BJ (cell line): Measurements from ENCODE around the gene RPS21. TPM values are rescaled to one million over a fixed set of nuclear protein-coding genes. Genes with fewer than 3 reads are reported as not detected.
A peak's percentile ranks its signal among the peaks of the same experiment; 100 is the strongest.

Experiments used
- CTCF ChIA-PET: fragments of 350-600 bp; formaldehyde crosslinking; extraction: SDS; loops from one replicate; lab custom pipeline; 2021; ENCODE audit warnings: antibody characterized with exemption, inconsistent platforms; lab: Yijun Ruan, JAX
- POLR2A ChIA-PET: fragments of 300-600 bp; sonication (Branson Sonifier 250); formaldehyde crosslinking; extraction: SDS; loops from one replicate; lab custom pipeline; 2021; ENCODE audit warnings: antibody characterized with exemption; lab: Charles Lee
- DNase-seq: peaks from one replicate; pipeline ENCODE4 v3.0.0-alpha.2; 2011; ENCODE audit warnings: low read depth
- H3K27me3 ChIP-seq: 2 replicates; pipeline ENCODE4 v1.6.0; 2011; ENCODE audit warnings: low read length; ENCODE audit not compliant: control insufficient read depth, insufficient read depth
- H3K36me3 ChIP-seq: 2 replicates; pipeline ENCODE4 v1.5.1; 2011; ENCODE audit warnings: low read length; ENCODE audit not compliant: control insufficient read depth, insufficient read depth
- H3K4me3 ChIP-seq: 2 replicates; pipeline ENCODE4 v1.5.1; 2011; ENCODE audit warnings: low read depth, mild to moderate bottlenecking, control low read depth, low read length
- polyA plus RNA-seq: library from polyadenylated mRNA; depleted of rRNA; stranded (reverse); fragments of >200 nt; gene quantifications from 2 replicates; pipeline ENCODE4 v1.2.3, GENCODE V29; 2011
- TF ChIP-seq, protein P1 (sequence below): IDR thresholded peaks from 2 replicates; pipeline ENCODE4 v1.5.1; 2011; ENCODE audit warnings: low read depth, mild to moderate bottlenecking, control low read depth, inconsistent platforms, low read length, moderate library complexity; ENCODE audit not compliant: insufficient read depth

The RPS21 gene
- polyA plus RNA-seq, 1 experiment = 3,818 TPM

DNA sequence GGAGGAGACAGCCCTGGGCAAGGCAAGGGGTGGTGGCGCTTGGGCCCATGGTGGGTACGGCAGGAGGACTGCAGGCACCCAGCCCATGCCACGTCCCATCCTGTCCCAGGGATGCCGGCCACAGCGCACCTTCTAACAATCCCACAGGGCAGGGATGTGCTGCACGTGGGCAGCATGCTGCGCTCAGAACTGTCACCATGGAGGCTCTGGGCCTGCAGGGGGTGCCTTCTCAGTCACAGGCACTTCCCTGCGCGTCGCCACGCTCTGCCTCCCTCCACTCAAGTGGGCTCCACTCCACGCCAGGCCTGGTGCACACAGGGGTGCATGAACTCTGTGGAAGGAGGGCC is 17.8 kb downstream of the RPS21 start:
- no peaks in the 10 kb centered on the region for H3K27me3 ChIP-seq
- ChIA-PET CTCF (interaction anchor here (1.0 to 1.4 kb wide), 2 partner anchors 15 to 103 kb away, joined by 4 read pairs; partner anchors contain the start of gene ADRM1), POLR2A (no interaction called here)
- TF ChIP-seq, protein P1, sequence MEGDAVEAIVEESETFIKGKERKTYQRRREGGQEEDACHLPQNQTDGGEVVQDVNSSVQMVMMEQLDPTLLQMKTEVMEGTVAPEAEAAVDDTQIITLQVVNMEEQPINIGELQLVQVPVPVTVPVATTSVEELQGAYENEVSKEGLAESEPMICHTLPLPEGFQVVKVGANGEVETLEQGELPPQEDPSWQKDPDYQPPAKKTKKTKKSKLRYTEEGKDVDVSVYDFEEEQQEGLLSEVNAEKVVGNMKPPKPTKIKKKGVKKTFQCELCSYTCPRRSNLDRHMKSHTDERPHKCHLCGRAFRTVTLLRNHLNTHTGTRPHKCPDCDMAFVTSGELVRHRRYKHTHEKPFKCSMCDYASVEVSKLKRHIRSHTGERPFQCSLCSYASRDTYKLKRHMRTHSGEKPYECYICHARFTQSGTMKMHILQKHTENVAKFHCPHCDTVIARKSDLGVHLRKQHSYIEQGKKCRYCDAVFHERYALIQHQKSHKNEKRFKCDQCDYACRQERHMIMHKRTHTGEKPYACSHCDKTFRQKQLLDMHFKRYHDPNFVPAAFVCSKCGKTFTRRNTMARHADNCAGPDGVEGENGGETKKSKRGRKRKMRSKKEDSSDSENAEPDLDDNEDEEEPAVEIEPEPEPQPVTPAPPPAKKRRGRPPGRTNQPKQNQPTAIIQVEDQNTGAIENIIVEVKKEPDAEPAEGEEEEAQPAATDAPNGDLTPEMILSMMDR = no peak
- DNase-seq = no peak
- H3K4me3 ChIP-seq = no peak overlapping the region
- H3K36me3 ChIP-seq = no peaks in the 10 kb centered on the region

DNA sequence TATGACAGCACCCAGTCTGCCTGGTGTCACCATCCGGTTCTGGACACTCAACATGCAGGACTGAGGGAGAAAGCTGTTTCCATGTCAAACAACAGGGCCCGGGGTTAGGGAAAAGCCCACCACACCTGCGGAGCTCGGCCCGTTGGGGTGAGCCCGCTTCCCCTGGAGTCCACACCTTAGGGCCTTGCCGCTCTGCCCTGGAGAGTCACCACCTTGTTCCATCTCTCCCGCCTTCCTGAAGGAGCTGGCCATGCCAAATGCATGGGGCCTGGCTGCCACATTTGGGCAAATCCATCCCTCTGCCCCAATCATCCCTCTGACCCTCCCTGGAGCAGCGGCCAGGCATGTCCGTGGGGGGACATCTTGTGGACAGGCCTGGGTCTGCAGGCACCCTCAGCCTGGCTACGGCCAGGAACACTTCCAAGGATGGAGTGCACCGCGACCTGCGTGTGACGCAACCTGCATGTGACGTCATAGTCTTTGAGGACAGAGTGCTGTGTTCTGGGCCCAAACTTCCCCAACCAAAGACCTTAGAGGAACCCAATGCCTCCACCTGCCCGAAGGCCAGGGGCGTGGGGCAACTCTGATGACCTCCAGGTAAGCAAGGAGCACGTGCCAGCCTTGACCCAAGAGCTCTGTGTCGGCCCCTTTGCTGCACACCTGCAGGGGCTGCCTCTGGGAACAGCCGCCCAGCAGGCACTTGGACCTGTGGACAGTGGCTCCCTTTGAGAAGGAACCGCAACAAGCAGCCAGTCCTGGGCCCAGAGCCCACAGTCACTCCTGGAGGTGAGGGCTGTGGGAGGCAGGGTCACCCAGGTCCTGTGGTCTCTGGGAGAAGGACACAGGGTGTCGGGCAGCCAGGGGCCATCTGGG is 18.4 kb downstream of the RPS21 start:
- TF ChIP-seq, protein P1 = peak; percentile 67
- no peak overlapping the region for H3K4me3 ChIP-seq
- POLR2A ChIA-PET = no interaction called here
- H3K27me3 ChIP-seq = no peaks in the 10 kb centered on the region
- CTCF ChIA-PET = interaction anchor here (1.0 to 1.4 kb wide), 4 partner anchors 10 to 104 kb away, joined by 3 to 4 read pairs (median 4); partner anchors contain the start of gene ADRM1
- no peaks in the 10 kb centered on the region for H3K36me3 ChIP-seq
- no peak for DNase-seq

DNA sequence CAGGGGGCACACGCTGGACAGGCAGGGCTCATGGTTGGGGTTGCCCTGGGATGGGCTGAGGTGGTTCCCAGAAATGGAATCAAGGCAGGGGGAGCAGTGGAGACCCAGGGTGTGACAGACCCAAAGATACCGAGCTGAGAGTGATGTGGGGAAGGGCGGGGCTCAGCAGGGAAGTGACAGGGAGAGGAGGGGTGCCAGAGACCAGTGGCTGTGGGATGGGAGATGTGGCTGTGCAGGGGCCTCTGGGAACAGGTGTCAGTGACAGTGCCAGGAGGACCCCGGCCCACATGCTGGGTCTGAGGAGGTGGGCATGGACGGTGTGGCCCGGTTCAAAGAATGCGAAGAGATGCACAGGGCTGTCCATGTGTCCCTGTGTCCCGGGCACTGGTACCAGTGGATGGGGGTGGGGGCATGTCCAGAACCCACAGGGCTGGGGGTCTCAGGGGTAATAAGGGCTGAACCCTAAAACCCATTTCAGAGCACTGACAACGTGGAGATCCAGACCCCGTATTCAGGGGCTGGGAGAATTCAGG is 19.1 kb downstream of the RPS21 start:
- H3K4me3 ChIP-seq = peak overlapping the region; percentile 74
- CTCF ChIA-PET = interaction anchor here (1.1 to 1.4 kb wide), 3 partner anchors 10 to 105 kb away, joined by 3 to 4 read pairs (median 3); partner anchors contain the start of gene ADRM1

DNA sequence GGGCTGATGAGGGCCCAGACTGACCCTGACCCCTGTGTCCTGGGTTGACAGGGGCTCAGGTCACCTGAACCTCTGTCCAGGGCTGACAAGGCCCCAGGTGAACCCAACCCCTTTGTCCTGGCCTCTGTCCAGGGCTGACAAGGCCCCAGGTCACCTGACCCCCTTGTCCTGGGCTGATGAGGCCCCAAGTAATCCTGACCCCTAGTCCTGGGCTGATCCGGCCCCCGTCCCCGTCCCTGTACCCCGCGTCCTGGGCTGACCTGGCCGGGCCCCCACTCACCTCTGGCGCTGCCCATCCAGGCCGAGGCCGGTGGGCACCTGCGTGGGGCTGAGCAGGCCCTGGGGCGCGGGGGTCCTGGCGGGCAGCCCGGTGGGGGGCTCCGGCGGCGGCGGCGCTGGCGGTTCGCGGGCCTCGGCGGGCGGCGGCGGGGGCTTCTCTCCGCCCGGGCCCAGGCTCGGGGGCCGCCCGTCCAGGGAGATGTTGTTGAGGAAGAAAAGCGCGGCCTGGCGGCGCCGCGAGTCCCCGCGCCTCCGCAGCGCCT is 19.8 kb downstream of the RPS21 start:
- TF ChIP-seq, protein P1 = no peak
- DNase-seq = no peak
- Histone ChIP-seq H3K4me3 (peak overlapping the region; percentile 74), H3K27me3 (no peaks in the 10 kb centered on the region), H3K36me3 (no peaks in the 10 kb centered on the region)
- ChIA-PET POLR2A (no interaction called here), CTCF (interaction anchor here (0.7 kb wide), 1 partner anchor 213 kb away, joined by 3 read pairs; no protein-coding TSS in a partner anchor)

More for the DNA sequence above, 19.1 kb downstream of the RPS21 start:
- POLR2A ChIA-PET = no interaction called here
- no peak for DNase-seq
- Histone ChIP-seq H3K36me3 (no peaks in the 10 kb centered on the region), H3K27me3 (no peaks in the 10 kb centered on the region)
- TF ChIP-seq, protein P1 = no peak
